ENCODE measurements around the gene RNF144A. TPM values are rescaled to one million over a fixed set of nuclear protein-coding genes. Genes with fewer than 3 reads are reported as not detected.

Gene RNF144A
- total and polyA plus RNA-seq, 2 experiments from 2014 or later = 2.8 to 14.7 TPM

DNA sequence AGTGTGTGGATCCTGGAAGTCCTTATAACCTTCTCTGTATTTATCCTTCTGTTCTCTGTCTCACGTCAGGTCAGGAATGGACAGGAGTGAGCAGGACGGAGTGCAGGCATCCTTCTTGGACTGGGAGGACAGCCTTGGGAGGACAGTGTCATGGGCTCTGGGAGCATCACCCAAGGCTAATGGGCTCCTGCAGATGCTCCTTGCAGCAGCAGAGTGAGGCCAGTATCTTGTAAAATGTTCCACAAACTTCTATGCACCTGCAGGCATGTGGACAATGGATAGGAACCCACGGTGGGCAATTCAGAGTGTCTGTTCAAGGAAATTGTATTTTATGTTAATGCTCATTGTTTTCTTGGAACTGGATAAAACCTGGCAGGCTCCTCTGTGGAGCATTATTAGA is 176.2 kb downstream of the RNF144A start (continued):
- TF ChIP-seq, protein P1, sequence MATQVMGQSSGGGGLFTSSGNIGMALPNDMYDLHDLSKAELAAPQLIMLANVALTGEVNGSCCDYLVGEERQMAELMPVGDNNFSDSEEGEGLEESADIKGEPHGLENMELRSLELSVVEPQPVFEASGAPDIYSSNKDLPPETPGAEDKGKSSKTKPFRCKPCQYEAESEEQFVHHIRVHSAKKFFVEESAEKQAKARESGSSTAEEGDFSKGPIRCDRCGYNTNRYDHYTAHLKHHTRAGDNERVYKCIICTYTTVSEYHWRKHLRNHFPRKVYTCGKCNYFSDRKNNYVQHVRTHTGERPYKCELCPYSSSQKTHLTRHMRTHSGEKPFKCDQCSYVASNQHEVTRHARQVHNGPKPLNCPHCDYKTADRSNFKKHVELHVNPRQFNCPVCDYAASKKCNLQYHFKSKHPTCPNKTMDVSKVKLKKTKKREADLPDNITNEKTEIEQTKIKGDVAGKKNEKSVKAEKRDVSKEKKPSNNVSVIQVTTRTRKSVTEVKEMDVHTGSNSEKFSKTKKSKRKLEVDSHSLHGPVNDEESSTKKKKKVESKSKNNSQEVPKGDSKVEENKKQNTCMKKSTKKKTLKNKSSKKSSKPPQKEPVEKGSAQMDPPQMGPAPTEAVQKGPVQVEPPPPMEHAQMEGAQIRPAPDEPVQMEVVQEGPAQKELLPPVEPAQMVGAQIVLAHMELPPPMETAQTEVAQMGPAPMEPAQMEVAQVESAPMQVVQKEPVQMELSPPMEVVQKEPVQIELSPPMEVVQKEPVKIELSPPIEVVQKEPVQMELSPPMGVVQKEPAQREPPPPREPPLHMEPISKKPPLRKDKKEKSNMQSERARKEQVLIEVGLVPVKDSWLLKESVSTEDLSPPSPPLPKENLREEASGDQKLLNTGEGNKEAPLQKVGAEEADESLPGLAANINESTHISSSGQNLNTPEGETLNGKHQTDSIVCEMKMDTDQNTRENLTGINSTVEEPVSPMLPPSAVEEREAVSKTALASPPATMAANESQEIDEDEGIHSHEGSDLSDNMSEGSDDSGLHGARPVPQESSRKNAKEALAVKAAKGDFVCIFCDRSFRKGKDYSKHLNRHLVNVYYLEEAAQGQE (IDR thresholded peaks at IDR 0.05; ENCODE audit: unreplicated experiment) = no peak
- TF ChIP-seq, protein P2, sequence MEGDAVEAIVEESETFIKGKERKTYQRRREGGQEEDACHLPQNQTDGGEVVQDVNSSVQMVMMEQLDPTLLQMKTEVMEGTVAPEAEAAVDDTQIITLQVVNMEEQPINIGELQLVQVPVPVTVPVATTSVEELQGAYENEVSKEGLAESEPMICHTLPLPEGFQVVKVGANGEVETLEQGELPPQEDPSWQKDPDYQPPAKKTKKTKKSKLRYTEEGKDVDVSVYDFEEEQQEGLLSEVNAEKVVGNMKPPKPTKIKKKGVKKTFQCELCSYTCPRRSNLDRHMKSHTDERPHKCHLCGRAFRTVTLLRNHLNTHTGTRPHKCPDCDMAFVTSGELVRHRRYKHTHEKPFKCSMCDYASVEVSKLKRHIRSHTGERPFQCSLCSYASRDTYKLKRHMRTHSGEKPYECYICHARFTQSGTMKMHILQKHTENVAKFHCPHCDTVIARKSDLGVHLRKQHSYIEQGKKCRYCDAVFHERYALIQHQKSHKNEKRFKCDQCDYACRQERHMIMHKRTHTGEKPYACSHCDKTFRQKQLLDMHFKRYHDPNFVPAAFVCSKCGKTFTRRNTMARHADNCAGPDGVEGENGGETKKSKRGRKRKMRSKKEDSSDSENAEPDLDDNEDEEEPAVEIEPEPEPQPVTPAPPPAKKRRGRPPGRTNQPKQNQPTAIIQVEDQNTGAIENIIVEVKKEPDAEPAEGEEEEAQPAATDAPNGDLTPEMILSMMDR (conservative IDR thresholded peaks at IDR 0.05; ENCODE audit: low read depth in 2 of 2) = no peak

Other genes with a start within 250 kb of the RNF144A start
- 0.12 and 0.56 TPM in 2 replicates for gene CMPK2, start 51.5 kb upstream of the RNF144A start, total RNA-seq (2014; rRNA removed; shearing (Covaris generic))
- gene CMPK2, start 51.5 kb upstream of the RNF144A start, polyA plus RNA-seq (2016; fragmentation: Nextera tagmentation; extraction: Ambion mirVana) = 0.13 and 0.35 TPM in 2 replicates
- gene RSAD2, start 39.6 kb upstream of the RNF144A start, total RNA-seq (2014; rRNA removed; shearing (Covaris generic)) = 0.10 TPM in 1 of 2 replicates, not detected in the other
- gene RSAD2, start 39.6 kb upstream of the RNF144A start, polyA plus RNA-seq (2016; fragmentation: Nextera tagmentation; extraction: Ambion mirVana) = not detected in 2 replicates